A673 (cell line): Measurements from ENCODE around the gene CDC123.

Source experiments
- CTCF ChIP-seq: fragments of 300-800, 200-600 bp; sonication (generic); conservative IDR thresholded peaks from 2 replicates; pipeline ENCODE4 v1.5.1; 2017; ENCODE audit warnings: low read depth, mild to moderate bottlenecking, antibody characterized with exemption, low read length, moderate library complexity, mixed read lengths
- EZH2 ChIP-seq: fragments of 200-600 bp; sonication (generic); IDR thresholded peaks from 2 replicates; pipeline ENCODE4 v1.6.1; 2017; ENCODE audit warnings: borderline replicate concordance, low read depth, mild to moderate bottlenecking, mixed read lengths, antibody characterized with exemption, low read length; ENCODE audit not compliant: poor library complexity, severe bottlenecking

GRCh38 chr10:12271210-12271540 lies 75.2 kb downstream of the CDC123 start:
- no peak for TF ChIP-seq CTCF
- no peak for TF ChIP-seq EZH2
